Activated CD8-positive, alpha-beta memory T cell treated with anti-CD3 and anti-CD28 coated beads, Interleukin-2, amount 10 ng/mL, durations not matched to agents 7 days and 5 days (primary cell): ENCODE data around the gene KLF12. TPM values are rescaled to one million over a fixed set of nuclear protein-coding genes. Genes with fewer than 3 reads are reported as not detected.

ENCODE experiments used
- ATAC-seq: fragments of 150-1000 bp; cut with Tn5 transposase; one replicate; pipeline ENCODE4 v1.10.0; 2021; ENCODE audit warnings: moderate library complexity
- CTCF ChIA-PET: fragments of 350-600 bp; sonication (Branson Sonifier 250); formaldehyde crosslinking; loops from one replicate; lab custom pipeline; 2021; ENCODE audit warnings: antibody characterized with exemption; lab: Charles Lee
- DNase-seq: peaks from one replicate; pipeline ENCODE4 v3.0.0-alpha.2; 2020
- H3K27ac Mint-ChIP-seq: one replicate; pipeline ENCODE4 v1.8.0; 2021; ENCODE audit warnings: mild to moderate bottlenecking, mixed read lengths
- H3K27me3 Mint-ChIP-seq: one replicate; pipeline ENCODE4 v1.8.0; 2021; ENCODE audit warnings: mixed read lengths
- H3K36me3 Mint-ChIP-seq: one replicate; pipeline ENCODE4 v1.8.0; 2021; ENCODE audit warnings: mild to moderate bottlenecking, mixed read lengths
- H3K4me1 Mint-ChIP-seq: one replicate; pipeline ENCODE4 v1.8.0; 2021; ENCODE audit warnings: mixed read lengths
- H3K4me3 Mint-ChIP-seq: one replicate; pipeline ENCODE4 v1.8.0; 2021; ENCODE audit warnings: mild to moderate bottlenecking, moderate library complexity, mixed read lengths
- H3K9me3 Mint-ChIP-seq: one replicate; pipeline ENCODE4 v1.8.0; 2022; ENCODE audit warnings: low read depth, mixed read lengths
- total RNA-seq, 2 experiments: library from RNA; stranded (reverse); gene quantifications; one replicate each; pipeline ENCODE4 v1.2.3, GENCODE V29; 2021

The KLF12 gene
- total RNA-seq, 2 experiments from 2014 or later, result 15.6 to 28.1 TPM

DNA sequence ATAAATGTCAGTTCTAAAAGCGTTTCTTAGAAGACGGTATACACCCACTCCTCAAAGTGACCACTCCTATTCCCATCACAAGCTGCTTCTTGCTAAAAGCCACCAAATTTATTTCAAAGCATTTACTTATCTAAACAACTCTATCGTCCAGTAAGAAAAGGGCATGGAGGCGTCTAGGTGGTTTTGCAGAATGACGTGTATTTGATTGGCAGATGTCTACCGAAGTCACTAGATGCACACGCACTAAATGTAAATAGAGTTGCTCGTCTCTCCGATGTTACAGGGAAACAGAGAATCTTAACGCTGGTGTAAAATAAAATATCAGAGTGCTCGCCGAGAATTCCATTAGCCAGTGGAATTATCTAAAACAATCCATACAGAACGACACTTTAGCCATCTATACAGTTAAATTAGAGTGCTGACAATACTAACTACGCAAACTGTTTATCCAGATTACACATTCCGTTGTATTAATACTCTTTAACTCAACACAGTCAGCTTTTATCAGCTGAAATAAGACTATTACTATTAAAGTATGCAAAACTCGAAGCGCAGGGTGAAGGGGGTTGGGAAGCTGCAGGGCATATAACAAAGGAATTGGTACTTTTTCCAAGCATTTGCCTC, 1.9 kb downstream of the KLF12 start:
- no peak for ATAC-seq
- CTCF ChIA-PET, result interaction anchor here (0.8 to 3.2 kb wide), 4 partner anchors 41 to 366 kb away, joined by 3 to 30 read pairs (median 4); no protein-coding TSS in a partner anchor
- peak; percentile 74 for DNase-seq
- Mint-ChIP-seq H3K4me1 (peaks cover 40% of the 10 kb centered on the region), H3K9me3 (no peaks in the 10 kb centered on the region), H3K27me3 (no peaks in the 10 kb centered on the region), H3K4me3 (no peak overlapping the region), H3K27ac (peak overlapping the region; percentile 99), H3K36me3 (peaks cover 2% of the 10 kb centered on the region)

DNA sequence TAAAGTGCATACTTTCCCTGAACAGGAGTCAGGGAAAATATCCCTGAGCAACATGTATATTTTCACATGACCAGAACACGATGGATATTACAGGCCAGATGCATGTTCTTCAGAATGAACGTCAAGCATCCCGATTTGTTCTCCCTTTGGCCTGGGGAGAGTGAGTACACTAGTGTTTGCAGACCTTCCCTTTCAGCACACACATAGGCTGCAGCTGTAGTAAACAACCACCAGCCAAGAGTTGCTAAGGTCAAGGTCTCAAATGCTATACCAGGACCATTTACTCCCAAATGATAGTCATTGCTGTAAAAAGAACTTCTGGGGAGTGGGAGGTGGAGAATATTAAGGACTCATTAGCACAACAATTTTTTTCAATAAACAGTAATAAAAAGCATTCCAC, 3.0 kb downstream of the KLF12 start:
- Mint-ChIP-seq H3K27ac (peak overlapping the region; percentile 91), H3K36me3 (peaks cover 2% of the 10 kb centered on the region), H3K4me3 (peak overlapping the region; percentile 56), H3K4me1 (peaks cover 48% of the 10 kb centered on the region), H3K27me3 (no peaks in the 10 kb centered on the region), H3K9me3 (no peaks in the 10 kb centered on the region)
- CTCF ChIA-PET, result interaction anchor here (1.2 to 3.2 kb wide), 5 partner anchors 58 to 365 kb away, joined by 3 to 30 read pairs (median 3); no protein-coding TSS in a partner anchor
- ATAC-seq (no peak), DNase-seq (no peak)

DNA sequence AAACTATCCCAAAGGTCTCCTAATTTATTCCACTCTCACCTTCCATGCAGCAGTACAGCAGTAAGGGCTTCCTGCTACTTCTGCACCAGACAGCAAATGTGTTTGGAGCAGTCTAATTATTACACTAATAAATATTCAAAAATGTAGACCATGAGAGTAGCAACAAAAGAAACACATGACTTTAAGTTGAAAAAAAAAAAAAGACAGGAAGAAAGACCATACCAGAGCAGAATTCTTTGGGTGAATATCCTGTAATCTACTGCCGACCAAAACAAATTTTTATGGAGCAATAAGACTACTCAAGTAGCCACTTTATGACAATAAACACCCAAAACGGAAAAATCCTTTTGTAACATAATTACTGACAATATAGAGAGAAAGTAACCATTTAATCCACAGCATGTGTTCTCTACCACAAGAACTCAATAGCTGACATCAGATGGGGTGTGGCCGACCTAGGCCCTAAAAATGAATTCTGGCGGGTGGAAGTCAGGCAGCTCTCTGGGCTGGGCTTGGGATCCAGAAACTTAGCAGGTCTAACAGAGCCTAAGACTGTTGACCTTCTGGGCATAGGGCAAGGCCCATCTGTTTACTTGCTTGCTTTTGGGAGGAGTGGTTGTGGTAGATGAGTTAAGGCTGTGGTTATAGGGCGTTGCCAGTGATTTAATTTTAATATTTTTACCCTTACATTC, 4.6 kb downstream of the KLF12 start:
- H3K4me1 Mint-ChIP-seq, result peaks cover 51% of the 10 kb centered on the region
- CTCF ChIA-PET, result interaction anchor here (1.2 to 1.6 kb wide), 3 partner anchors 67 to 157 kb away, joined by 3 to 6 read pairs (median 4); no protein-coding TSS in a partner anchor
- H3K27ac Mint-ChIP-seq, result peak overlapping the region; percentile 91
- no peaks in the 10 kb centered on the region for H3K27me3 Mint-ChIP-seq
- no peaks in the 10 kb centered on the region for H3K9me3 Mint-ChIP-seq
- H3K4me3 Mint-ChIP-seq, result peak overlapping the region; percentile 55
- peaks cover 4% of the 10 kb centered on the region for H3K36me3 Mint-ChIP-seq
- DNase-seq (peak; percentile 73), ATAC-seq (no peak)

DNA sequence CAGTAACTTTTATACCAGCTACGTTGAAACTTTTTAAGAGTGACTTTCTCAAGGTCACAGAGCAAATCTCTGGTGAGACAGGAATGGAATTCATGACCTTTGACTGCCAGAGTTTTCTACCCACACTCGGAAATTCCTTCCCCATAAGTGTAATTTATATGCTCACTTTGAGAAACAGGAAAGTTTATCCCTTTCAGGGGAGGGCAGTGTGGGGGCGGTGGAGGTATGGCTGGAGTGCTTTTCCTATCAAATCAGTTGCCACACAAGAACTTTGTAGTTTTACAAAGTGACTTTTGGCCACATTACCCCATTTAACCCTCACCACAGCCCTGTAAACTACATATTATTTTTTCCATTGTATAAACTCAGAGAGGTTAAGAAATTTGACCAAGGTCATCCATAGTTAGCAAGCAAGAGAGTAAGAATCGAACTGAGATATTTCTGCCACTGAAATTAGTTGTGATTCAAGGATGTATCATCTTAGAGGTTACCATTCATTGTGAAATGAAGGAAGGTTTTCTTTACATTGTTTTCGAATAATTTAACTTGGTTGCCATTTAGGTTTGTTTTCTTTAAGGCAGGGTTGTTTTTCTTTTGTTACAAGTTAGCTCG, 5.9 kb downstream of the KLF12 start:
- peaks cover 61% of the 10 kb centered on the region for H3K4me1 Mint-ChIP-seq

DNA sequence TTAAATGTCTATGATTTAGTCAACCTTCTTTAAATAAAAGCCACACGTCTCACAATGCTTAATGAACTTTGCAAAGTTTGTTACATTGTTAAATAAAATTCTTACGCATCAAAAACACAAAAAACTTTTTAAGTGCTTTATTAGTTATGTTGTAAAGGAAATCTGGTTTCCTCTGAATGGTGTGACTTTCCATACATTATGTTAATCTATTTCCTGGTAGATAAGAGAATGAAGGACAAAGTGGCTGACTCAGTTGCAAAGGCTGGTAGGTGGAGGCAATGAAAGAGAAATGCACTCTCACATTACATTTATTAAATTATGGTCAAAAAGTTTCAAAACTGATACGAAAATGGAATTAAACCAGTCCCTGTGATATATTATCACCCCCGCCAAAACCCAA, 15.9 kb downstream of the KLF12 start:
- Mint-ChIP-seq H3K27me3 (no peaks in the 10 kb centered on the region), H3K36me3 (peaks cover 49% of the 10 kb centered on the region), H3K4me3 (no peak overlapping the region), H3K9me3 (peaks cover 18% of the 10 kb centered on the region), H3K4me1 (peaks cover 42% of the 10 kb centered on the region), H3K27ac (no peak overlapping the region)
- CTCF ChIA-PET, result no interaction called here
- ATAC-seq (no peak), DNase-seq (no peak)

More for the DNA sequence above, 5.9 kb downstream of the KLF12 start:
- peak overlapping the region; percentile 47 for H3K4me3 Mint-ChIP-seq
- H3K27ac Mint-ChIP-seq, result peak overlapping the region; percentile 80
- no peak for DNase-seq
- ATAC-seq, result no peak
- CTCF ChIA-PET, result interaction anchor here (1.6 kb wide), 1 partner anchor 158 kb away, joined by 6 read pairs; no protein-coding TSS in a partner anchor
- H3K9me3 Mint-ChIP-seq, result no peaks in the 10 kb centered on the region
- no peaks in the 10 kb centered on the region for H3K27me3 Mint-ChIP-seq
- H3K36me3 Mint-ChIP-seq, result peaks cover 5% of the 10 kb centered on the region

DNA sequence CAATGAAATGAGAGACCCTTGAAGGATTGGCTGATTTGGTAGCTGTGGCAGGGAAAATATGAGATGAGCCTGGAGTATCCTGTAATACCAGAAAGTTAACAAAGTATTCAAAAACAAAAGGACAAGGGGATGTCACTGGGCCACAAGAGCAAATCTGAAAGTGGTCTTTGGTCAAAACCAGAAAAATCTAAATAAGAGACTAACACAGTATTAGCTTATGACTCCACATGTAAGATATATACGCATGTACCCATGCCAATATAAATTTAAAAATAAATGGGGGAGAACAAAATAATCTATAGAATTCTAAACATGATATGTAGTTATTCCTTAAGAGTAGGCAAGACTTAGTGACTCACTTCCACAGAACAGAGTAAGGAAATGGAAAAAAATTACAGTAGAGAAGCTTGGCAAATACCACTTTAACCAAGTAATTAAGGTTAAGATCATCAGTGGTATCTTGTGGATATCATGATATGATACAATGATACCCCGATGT, 16.9 kb downstream of the KLF12 start:
- Mint-ChIP-seq H3K9me3 (peaks cover 18% of the 10 kb centered on the region), H3K4me1 (peaks cover 49% of the 10 kb centered on the region), H3K4me3 (no peak overlapping the region), H3K36me3 (peaks cover 55% of the 10 kb centered on the region), H3K27me3 (no peaks in the 10 kb centered on the region), H3K27ac (no peak overlapping the region)
- CTCF ChIA-PET, result no interaction called here
- ATAC-seq (no peak), DNase-seq (no peak)

DNA sequence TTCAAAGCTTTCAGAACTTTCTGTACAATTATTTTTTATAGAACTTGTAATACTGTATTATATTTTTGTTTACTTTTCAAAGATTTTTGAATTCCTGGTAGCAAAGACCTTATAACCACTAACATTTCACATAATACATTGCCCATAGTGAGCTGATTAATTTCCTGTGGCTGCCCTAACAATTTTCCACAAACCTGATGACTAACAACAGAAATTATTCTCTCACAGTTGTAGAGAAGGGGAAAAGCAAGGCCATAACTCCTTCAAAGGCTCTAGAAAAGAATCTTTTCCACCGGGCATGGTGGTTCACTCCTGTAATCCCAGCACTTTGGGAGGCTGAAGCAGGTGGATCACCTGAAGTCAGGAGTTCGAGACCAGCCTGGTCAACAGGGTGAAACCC, 19.1 kb downstream of the KLF12 start:
- Mint-ChIP-seq H3K27ac (no peak overlapping the region), H3K4me1 (peaks cover 47% of the 10 kb centered on the region), H3K4me3 (no peak overlapping the region), H3K9me3 (peaks cover 18% of the 10 kb centered on the region), H3K36me3 (peaks cover 54% of the 10 kb centered on the region), H3K27me3 (no peaks in the 10 kb centered on the region)
- ATAC-seq (peak; percentile 39), DNase-seq (no peak)
- CTCF ChIA-PET, result interaction anchor here (0.7 to 1.5 kb wide), 2 partner anchors 11 to 987 kb away, joined by 4 to 5 read pairs; no protein-coding TSS in a partner anchor

DNA sequence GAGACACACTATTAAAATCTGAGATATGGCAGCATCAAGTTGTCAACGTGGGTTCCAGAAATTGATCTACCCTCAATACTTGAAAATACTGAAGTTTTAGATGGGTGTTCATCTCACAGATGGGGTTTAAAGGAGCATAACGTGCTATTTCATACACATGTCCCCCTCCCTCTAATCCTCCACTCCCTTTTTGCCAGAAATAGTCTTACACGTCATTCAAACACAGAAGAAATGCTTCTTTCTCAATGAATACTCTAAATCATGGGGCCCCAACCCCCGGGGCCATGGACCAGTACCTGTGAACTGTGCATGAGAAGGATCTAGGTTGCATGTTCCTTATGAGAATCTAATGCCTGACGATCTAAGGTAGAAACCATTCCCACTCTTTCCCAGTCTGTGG, 19.6 kb downstream of the KLF12 start:
- Mint-ChIP-seq H3K9me3 (peaks cover 17% of the 10 kb centered on the region), H3K4me1 (peaks cover 51% of the 10 kb centered on the region), H3K27me3 (no peaks in the 10 kb centered on the region), H3K36me3 (peaks cover 53% of the 10 kb centered on the region), H3K27ac (no peak overlapping the region), H3K4me3 (no peak overlapping the region)
- no peak for ATAC-seq
- CTCF ChIA-PET, result interaction anchor here (1.5 kb wide), 1 partner anchor 12 kb away, joined by 4 read pairs; no protein-coding TSS in a partner anchor
- DNase-seq, result no peak

DNA sequence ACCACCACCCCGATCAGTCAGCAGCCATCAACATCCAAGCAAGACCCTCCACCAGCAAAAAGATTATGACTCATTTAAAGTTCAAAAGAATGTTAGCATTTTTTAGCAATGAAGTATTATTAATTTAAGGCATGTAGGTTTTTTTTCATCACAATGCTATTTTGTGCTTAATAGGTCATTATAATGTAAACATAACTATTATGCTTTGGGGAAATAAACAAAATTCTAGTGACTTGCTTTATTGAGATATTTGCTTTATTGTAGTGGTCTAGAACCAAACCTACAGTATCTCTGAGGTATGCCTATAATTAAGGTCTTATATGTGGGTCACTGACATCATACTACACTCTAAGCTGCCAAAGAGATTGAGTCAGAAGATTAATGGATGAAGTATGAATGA, 20.0 kb downstream of the KLF12 start:
- H3K9me3 Mint-ChIP-seq, result peaks cover 13% of the 10 kb centered on the region
- peaks cover 51% of the 10 kb centered on the region for H3K4me1 Mint-ChIP-seq
- CTCF ChIA-PET, result no interaction called here
- no peak overlapping the region for H3K27ac Mint-ChIP-seq
- H3K27me3 Mint-ChIP-seq, result no peaks in the 10 kb centered on the region
- DNase-seq, result no peak
- H3K36me3 Mint-ChIP-seq, result peaks cover 49% of the 10 kb centered on the region
- no peak for ATAC-seq
- H3K4me3 Mint-ChIP-seq, result no peak overlapping the region

DNA sequence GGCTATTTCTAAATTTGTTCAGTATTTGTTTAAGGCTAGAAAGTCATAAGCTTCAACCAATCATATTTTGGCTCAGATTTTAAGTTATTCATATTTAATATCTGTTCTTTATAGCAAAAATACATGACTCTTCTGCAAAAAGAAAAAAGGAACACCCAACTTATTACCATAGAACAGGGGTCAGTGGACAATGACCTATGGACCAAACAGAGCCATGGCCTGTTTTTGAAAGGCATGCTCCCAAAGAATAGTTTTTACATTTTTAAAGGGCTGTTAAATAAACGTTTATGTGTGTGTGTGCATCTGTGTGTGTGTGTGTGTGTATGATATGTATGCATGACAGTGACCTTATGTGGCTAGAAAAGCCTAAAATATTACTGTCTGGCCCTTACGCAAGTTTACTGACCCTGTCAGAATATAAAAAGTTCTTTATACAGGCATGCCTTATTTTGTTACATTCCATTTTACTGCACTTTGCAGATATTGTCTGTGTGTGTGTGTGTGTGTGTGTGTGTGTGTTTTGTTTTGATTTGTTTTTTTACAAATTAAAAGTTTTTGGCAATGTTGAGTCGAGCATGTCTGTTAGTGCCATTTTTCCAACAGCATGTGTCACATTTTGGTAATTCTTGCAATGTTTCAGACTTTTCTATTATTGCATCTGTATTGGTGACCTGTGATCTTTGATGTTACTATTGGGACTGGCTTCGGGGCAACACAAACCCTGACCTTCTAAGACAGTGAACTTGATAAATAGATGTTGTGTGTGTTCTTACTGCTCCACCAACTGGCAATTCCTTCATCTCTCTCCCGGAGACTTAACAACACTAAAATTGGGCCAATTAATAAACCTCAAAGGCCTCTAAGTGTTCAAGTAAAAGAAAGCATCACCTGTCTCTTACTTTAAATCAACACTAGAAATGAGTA, 22.0 kb downstream of the KLF12 start:
- Mint-ChIP-seq H3K27me3 (no peaks in the 10 kb centered on the region), H3K9me3 (peaks cover 2% of the 10 kb centered on the region), H3K36me3 (peaks cover 36% of the 10 kb centered on the region), H3K4me3 (no peak overlapping the region), H3K4me1 (peaks cover 43% of the 10 kb centered on the region), H3K27ac (no peak overlapping the region)
- DNase-seq, result no peak
- no peak for ATAC-seq
- CTCF ChIA-PET, result no interaction called here

DNA sequence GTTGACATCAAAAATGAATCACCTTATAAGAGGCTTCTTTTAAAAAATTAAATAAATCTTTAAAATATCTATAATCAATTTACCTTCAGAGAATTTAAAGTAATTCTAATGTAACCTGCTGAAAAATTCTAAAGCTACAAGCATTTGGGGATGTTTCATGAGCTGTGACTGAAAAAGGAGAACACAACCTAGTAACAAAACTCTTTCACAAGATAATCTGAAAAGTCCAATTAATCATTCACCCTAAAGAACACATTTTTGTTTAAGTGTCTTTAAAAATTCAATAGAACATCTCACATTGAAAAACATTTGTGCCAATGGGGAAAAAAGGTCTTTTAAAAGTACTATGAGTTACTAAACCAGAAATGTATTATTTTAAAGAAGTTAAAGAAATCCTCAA, 22.8 kb downstream of the KLF12 start:
- H3K27me3 Mint-ChIP-seq, result no peaks in the 10 kb centered on the region
- H3K27ac Mint-ChIP-seq, result no peak overlapping the region
- peaks cover 2% of the 10 kb centered on the region for H3K9me3 Mint-ChIP-seq
- ATAC-seq (no peak), DNase-seq (no peak)
- H3K4me3 Mint-ChIP-seq, result no peak overlapping the region
- peaks cover 32% of the 10 kb centered on the region for H3K36me3 Mint-ChIP-seq
- CTCF ChIA-PET, result no interaction called here
- peaks cover 39% of the 10 kb centered on the region for H3K4me1 Mint-ChIP-seq

DNA sequence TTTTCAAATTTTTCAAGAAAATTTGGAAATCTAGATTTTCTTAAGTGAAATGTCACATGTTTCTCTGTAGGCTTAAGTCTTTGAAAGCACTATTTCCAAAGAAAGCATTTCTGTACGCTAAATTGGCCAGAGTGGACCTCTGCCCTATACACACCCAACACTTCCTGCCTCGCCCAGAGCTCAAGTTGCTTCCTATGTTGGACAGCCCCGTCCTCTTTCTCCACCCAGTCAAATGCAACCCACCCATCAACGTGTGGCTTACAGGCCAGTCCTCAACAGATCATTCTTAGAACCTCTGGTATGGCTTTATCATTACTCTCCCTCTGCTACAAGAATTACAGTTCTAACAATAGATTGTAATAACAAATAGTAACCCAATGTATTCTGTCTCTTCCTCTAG, 24.2 kb downstream of the KLF12 start:
- Mint-ChIP-seq H3K4me1 (peaks cover 28% of the 10 kb centered on the region), H3K4me3 (no peak overlapping the region), H3K36me3 (peaks cover 29% of the 10 kb centered on the region), H3K27ac (no peak overlapping the region), H3K9me3 (peaks cover 2% of the 10 kb centered on the region), H3K27me3 (no peaks in the 10 kb centered on the region)
- ATAC-seq (no peak), DNase-seq (no peak)
- CTCF ChIA-PET, result no interaction called here
